A549 (cell line): ENCODE data around the gene SART1. TPM values are rescaled to one million over a fixed set of nuclear protein-coding genes. Genes with fewer than 3 reads are reported as not detected.

Experiments used
- ATAC-seq, 2 experiments: fragments of 200-7000 bp in 1 of 2; fragments of >200 bp in 1 of 2; cut with Nextera tagmentation in 1 of 2; cut with Tn5 transposase in 1 of 2; 3 replicates each; pipeline versions ENCODE4 v1.8.0 to v1.9.1; 2018 to 2020; ENCODE audit warnings: mild to moderate bottlenecking in 1 of 2, moderate library complexity in 1 of 2
- CTCF ChIA-PET: fragments of 300-600 bp; sonication (Branson Sonifier 250); formaldehyde crosslinking; extraction: SDS; loops from one replicate; lab custom pipeline; 2021; ENCODE audit warnings: antibody characterized with exemption, inconsistent platforms; lab: Yijun Ruan, JAX
- POLR2A ChIA-PET: fragments of 350-600 bp; formaldehyde crosslinking; extraction: SDS; loops from one replicate; lab custom pipeline; 2021; ENCODE audit warnings: antibody characterized with exemption, inconsistent platforms; lab: Yijun Ruan, JAX
- DNase-seq, 2 experiments: peaks; one replicate each; pipeline versions ENCODE4 v3.0.0 to v3.0.0-alpha.2; 2011 to 2016; ENCODE audit warnings: low read depth in 1 of 2, low spot score in 1 of 2
- FAIRE-seq: peaks from 2 replicates; lab custom pipeline; 2011; peaks lifted over from hg19 to GRCh38; lab: Jason Lieb, UNC
- H3K27ac ChIP-seq, 2 experiments: fragments of >200 bp; sonication (Bioruptor Twin); formaldehyde crosslinking; 3 replicates each; pipeline ENCODE4 v1.5.1; 2016 to 2017
- H3K4me1 ChIP-seq: fragments of >200 bp; sonication (Bioruptor Twin); formaldehyde crosslinking; 3 replicates; pipeline ENCODE4 v1.6.1; 2016
- H3K4me2 ChIP-seq: fragments of >200 bp; sonication (Bioruptor Twin); formaldehyde crosslinking; 3 replicates; pipeline ENCODE4 v1.6.1; 2016
- H3K4me3 ChIP-seq: fragments of >200 bp; sonication (Bioruptor Twin); formaldehyde crosslinking; 3 replicates; pipeline ENCODE4 v1.5.1; 2016
- H3K9me3 ChIP-seq: fragments of >200 bp; sonication (Bioruptor Twin); formaldehyde crosslinking; 3 replicates; pipeline ENCODE4 v1.6.1; 2016
- CBX2 ChIP-seq: fragments of 200-600 bp; sonication (generic); IDR thresholded peaks from 2 replicates; pipeline ENCODE4 v1.6.1; 2016; ENCODE audit warnings: low read depth, mild to moderate bottlenecking, borderline replicate concordance
- CBX8 ChIP-seq: fragments of 200-600 bp; sonication (generic); IDR thresholded peaks from 2 replicates; pipeline ENCODE4 v1.6.1; 2016
- CHD2 ChIP-seq: fragments of 150-350 bp; IDR thresholded peaks from 2 replicates; pipeline ENCODE4 v1.6.1; 2014; ENCODE audit warnings: low read length; ENCODE audit not compliant: partially characterized antibody
- CHD4 ChIP-seq: fragments of 200-600 bp; sonication (generic); IDR thresholded peaks from 2 replicates; pipeline ENCODE4 v1.6.1; 2016; ENCODE audit warnings: antibody characterized with exemption, mild to moderate bottlenecking, borderline replicate concordance
- EHF ChIP-seq: fragments of 250-450 bp; sonication (Bioruptor Pico); IDR thresholded peaks from 2 replicates; pipeline ENCODE4 v1.5.0; 2020; ENCODE audit warnings: mild to moderate bottlenecking
- EP300 ChIP-seq, 2 experiments: fragments of >200 bp; sonication (Bioruptor Twin); formaldehyde crosslinking; IDR thresholded peaks; 2 replicates in 1 of 2; 3 replicates in 1 of 2; pipeline ENCODE4 v1.6.1; 2016 to 2017
- ESRRA ChIP-seq: fragments of 150-350 bp; IDR thresholded peaks from 2 replicates; pipeline ENCODE4 v1.6.1; 2014; ENCODE audit warnings: mild to moderate bottlenecking, low read length, borderline replicate concordance
- FOXS1 ChIP-seq: fragments of 250-450 bp; sonication (Bioruptor Pico); IDR thresholded peaks from 2 replicates; pipeline ENCODE4 v1.5.0; 2020; ENCODE audit warnings: mild to moderate bottlenecking, moderate library complexity
- HDAC2 ChIP-seq: fragments of 200-600 bp; sonication (generic); IDR thresholded peaks from 2 replicates; pipeline ENCODE4 v1.6.1; 2016
- HOXA7 ChIP-seq: fragments of 250-450 bp; sonication (Bioruptor Pico); IDR thresholded peaks from 2 replicates; pipeline ENCODE4 v1.5.0; 2020; ENCODE audit warnings: mild to moderate bottlenecking, moderate library complexity
- JUNB ChIP-seq: fragments of >200 bp; sonication (Bioruptor Twin); formaldehyde crosslinking; IDR thresholded peaks from 2 replicates; pipeline ENCODE4 v1.6.1; 2016
- MAFK ChIP-seq: fragments of 450-650 bp; IDR thresholded peaks from 2 replicates; pipeline ENCODE4 v1.6.1; 2014; ENCODE audit not compliant: partially characterized antibody
- MAZ ChIP-seq: fragments of 150-350 bp; IDR thresholded peaks from 2 replicates; pipeline ENCODE4 v1.6.1; 2014; ENCODE audit warnings: antibody characterized with exemption, low read depth, low read length, borderline replicate concordance
- MYC ChIP-seq: IDR thresholded peaks from 2 replicates; pipeline ENCODE4 v1.6.1; 2012; ENCODE audit warnings: mild to moderate bottlenecking, inconsistent platforms, low read length, improper control_type of control experiment, borderline replicate concordance
- POLR2A ChIP-seq: IDR thresholded peaks from 2 replicates; pipeline ENCODE4 v1.6.1; 2012; ENCODE audit warnings: mild to moderate bottlenecking, low read length
- RFX5 ChIP-seq: fragments of 450-650 bp; IDR thresholded peaks from 2 replicates; pipeline ENCODE4 v1.7.1; 2014; ENCODE audit warnings: antibody characterized with exemption, mild to moderate bottlenecking, moderate library complexity
- RNF2 ChIP-seq: fragments of 200-600 bp; sonication (generic); IDR thresholded peaks from 2 replicates; pipeline ENCODE4 v1.6.1; 2016; ENCODE audit warnings: low read depth, mild to moderate bottlenecking, antibody characterized with exemption, moderate library complexity, borderline replicate concordance
- TFCP2L1 ChIP-seq: fragments of 250-450 bp; sonication (Bioruptor Pico); IDR thresholded peaks from 2 replicates; pipeline ENCODE4 v1.5.0; 2021; ENCODE audit warnings: mild to moderate bottlenecking
- ZNF302 ChIP-seq: fragments of 250-450 bp; sonication (Bioruptor Pico); IDR thresholded peaks from 2 replicates; pipeline ENCODE4 v1.9.0; 2021; ENCODE audit warnings: inconsistent platforms, mild to moderate bottlenecking, moderate library complexity
- ZSCAN20 ChIP-seq: fragments of 250-450 bp; sonication (Bioruptor Pico); IDR thresholded peaks from 2 replicates; pipeline ENCODE4 v1.8.0; 2022; ENCODE audit warnings: mild to moderate bottlenecking, moderate library complexity
- WGBS: methylation state at CpG from one replicate; pipeline ENCODE4 v1.1.6; 2017; ENCODE audit errors: missing lambda C conversion rate; 5-methylcytosine and 5-hydroxymethylcytosine counted together
- polyA plus RNA-seq, 4 experiments: library from polyadenylated mRNA; depleted of rRNA in 3 of 4; stranded (reverse); fragments of >200 nt; fragmentation: RNase III in 1 of 4; extraction: RNeasy Plus Mini Kit Qiagen cat#74134 plus additional on column Dnase treatment in 1 of 4; gene quantifications; 2 replicates in 3 of 4; 3 replicates in 1 of 4; pipeline ENCODE4 v1.2.3, GENCODE V29; 2011 to 2017
- TF ChIP-seq, protein P1 (sequence below): fragments of 450-650 bp; IDR thresholded peaks from 2 replicates; pipeline ENCODE4 v1.6.1; 2014; ENCODE audit warnings: antibody characterized with exemption
- TF ChIP-seq, protein P2 (sequence below): fragments of 150-350 bp; IDR thresholded peaks from 2 replicates; pipeline ENCODE4 v1.6.1; 2014; ENCODE audit warnings: low read depth, mild to moderate bottlenecking, low read length
- TF ChIP-seq, protein P3 (sequence below): fragments of 250-450 bp; sonication (Bioruptor Pico); IDR thresholded peaks from 2 replicates; pipeline ENCODE4 v1.5.0; 2020; ENCODE audit warnings: low read depth, mild to moderate bottlenecking, moderate library complexity
- TF ChIP-seq, protein P4 (sequence below): fragments of 250-450 bp; sonication (Bioruptor Pico); IDR thresholded peaks from 2 replicates; pipeline ENCODE4 v1.5.0; 2021; ENCODE audit warnings: mild to moderate bottlenecking, moderate library complexity, borderline replicate concordance

The SART1 gene
- polyA plus RNA-seq, 2 of the 4 experiments (the other 2 are of a cell fraction): 22.0 to 53.8 TPM

DNA sequence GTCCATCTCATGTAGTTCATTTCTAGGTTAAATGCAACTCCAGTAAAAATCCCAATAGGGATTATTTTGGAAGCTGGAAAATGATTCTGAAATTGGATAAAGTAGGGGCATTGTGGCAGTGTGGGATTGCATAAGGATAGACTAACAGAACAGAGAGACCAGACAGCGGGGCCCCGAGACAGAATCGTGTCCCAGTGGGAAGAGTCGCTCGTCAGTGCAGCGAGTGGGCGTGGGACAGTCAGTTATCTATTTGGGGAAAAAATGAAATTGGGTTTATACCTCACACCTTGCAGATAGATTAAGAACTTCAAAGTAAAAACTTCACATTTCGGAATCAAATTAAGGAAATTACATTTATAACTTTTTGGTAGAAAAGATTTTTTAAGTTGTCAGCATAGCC is 10.6 kb downstream of the SART1 start:
- ATAC-seq: no peak
- WGBS: 92% methylated on average over 8 of the region's 8 CpGs
- no peak overlapping the region for H3K4me2 ChIP-seq
- no peak overlapping the region for H3K4me3 ChIP-seq
- H3K27ac ChIP-seq: no peak overlapping the region
- TF ChIP-seq HOXA7 (CRISPR knock-in tag) (no peak), RFX5 (no peak), CHD4 (no peak), FOXS1 (no peak), JUNB (no peak), ESRRA (no peak), ZSCAN20 (CRISPR knock-in tag) (no peak), RNF2 (no peak), EP300 (IDR thresholded peaks at IDR 0.05) (no peak), EHF (CRISPR knock-in tag) (no peak), POLR2A (no peak), MYC (no peak), ZNF302 (no peak), CBX8 (no peak), HDAC2 (no peak)
- TF ChIP-seq, protein P1, sequence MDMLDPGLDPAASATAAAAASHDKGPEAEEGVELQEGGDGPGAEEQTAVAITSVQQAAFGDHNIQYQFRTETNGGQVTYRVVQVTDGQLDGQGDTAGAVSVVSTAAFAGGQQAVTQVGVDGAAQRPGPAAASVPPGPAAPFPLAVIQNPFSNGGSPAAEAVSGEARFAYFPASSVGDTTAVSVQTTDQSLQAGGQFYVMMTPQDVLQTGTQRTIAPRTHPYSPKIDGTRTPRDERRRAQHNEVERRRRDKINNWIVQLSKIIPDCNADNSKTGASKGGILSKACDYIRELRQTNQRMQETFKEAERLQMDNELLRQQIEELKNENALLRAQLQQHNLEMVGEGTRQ: no peak
- TF ChIP-seq, protein P2, sequence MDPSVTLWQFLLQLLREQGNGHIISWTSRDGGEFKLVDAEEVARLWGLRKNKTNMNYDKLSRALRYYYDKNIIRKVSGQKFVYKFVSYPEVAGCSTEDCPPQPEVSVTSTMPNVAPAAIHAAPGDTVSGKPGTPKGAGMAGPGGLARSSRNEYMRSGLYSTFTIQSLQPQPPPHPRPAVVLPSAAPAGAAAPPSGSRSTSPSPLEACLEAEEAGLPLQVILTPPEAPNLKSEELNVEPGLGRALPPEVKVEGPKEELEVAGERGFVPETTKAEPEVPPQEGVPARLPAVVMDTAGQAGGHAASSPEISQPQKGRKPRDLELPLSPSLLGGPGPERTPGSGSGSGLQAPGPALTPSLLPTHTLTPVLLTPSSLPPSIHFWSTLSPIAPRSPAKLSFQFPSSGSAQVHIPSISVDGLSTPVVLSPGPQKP: no peak
- TF ChIP-seq, protein P3, sequence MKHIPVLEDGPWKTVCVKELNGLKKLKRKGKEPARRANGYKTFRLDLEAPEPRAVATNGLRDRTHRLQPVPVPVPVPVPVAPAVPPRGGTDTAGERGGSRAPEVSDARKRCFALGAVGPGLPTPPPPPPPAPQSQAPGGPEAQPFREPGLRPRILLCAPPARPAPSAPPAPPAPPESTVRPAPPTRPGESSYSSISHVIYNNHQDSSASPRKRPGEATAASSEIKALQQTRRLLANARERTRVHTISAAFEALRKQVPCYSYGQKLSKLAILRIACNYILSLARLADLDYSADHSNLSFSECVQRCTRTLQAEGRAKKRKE: no peak
- TF ChIP-seq, protein P4, sequence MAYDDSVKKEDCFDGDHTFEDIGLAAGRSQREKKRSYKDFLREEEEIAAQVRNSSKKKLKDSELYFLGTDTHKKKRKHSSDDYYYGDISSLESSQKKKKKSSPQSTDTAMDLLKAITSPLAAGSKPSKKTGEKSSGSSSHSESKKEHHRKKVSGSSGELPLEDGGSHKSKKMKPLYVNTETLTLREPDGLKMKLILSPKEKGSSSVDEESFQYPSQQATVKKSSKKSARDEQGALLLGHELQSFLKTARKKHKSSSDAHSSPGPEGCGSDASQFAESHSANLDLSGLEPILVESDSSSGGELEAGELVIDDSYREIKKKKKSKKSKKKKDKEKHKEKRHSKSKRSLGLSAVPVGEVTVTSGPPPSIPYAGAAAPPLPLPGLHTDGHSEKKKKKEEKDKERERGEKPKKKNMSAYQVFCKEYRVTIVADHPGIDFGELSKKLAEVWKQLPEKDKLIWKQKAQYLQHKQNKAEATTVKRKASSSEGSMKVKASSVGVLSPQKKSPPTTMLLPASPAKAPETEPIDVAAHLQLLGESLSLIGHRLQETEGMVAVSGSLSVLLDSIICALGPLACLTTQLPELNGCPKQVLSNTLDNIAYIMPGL (CRISPR knock-in tag): no peak
- H3K4me1 ChIP-seq: no peaks in the 10 kb centered on the region
- ChIA-PET CTCF (interaction anchor here (0.6 to 1.7 kb wide), 6 partner anchors 14 to 834 kb away, joined by 3 to 9 read pairs (median 4); no protein-coding TSS in a partner anchor), POLR2A (no interaction called here)
- H3K9me3 ChIP-seq: no peaks in the 10 kb centered on the region
- DNase-seq: no peak
- FAIRE-seq: no peak

DNA sequence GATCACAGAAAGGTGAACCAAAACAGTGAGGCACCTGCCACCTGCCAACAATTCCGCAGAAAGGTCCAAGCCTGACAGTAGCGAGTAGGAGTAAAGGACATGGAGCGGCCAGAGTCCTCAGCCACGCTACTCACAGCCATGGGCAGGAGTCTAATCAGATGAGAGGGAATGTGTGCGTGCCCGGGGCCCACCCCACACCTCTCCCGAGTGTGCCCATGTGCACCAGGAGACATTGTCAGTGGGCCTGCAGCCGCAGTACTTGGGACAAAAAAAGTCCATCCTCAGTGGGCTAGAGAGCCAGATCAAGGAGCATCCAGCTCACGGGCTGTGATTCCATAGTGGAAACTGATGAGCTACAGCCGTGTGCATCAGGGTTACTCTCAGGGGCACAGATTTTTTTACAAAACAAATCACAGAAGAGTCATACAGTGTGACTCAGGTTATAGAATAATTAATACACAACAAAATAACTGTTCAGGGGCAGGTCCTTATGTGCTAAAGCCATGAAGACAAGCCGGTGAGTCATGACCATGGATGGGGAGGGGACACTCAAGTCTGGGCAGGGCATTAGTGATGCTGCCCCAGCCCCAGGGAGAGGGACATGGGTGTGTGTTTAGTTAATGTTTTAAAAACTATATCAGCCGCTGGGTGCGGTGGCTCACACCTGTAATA is 12.0 kb downstream of the SART1 start:
- POLR2A ChIA-PET: no interaction called here
- H3K4me3 ChIP-seq: no peak overlapping the region
- WGBS: 90% methylated on average over 13 of the region's 13 CpGs
- DNase-seq: no peak
- H3K4me1 ChIP-seq: no peaks in the 10 kb centered on the region
- FAIRE-seq: no peak
- no peak; a peak in 1 of 6 replicates for ATAC-seq
- H3K27ac ChIP-seq: no peak overlapping the region
- H3K9me3 ChIP-seq: no peaks in the 10 kb centered on the region
- CTCF ChIA-PET: interaction anchor here (0.6 to 2.0 kb wide), 5 partner anchors 11 to 184 kb away, joined by 3 to 8 read pairs (median 3); no protein-coding TSS in a partner anchor
- no peak overlapping the region for H3K4me2 ChIP-seq
- TF ChIP-seq CBX2: no peak
- TF ChIP-seq CHD2: no peak
- TF ChIP-seq MAZ: no peak
- TF ChIP-seq HOXA7 (CRISPR knock-in tag): no peak
- no peak for TF ChIP-seq MAFK
- no peak for TF ChIP-seq POLR2A
- TF ChIP-seq TFCP2L1: no peak
